ENCODE measurements around the gene UNKL.
A peak's percentile ranks its signal among the peaks of the same experiment; 100 is the strongest.

The UNKL gene

DNA sequence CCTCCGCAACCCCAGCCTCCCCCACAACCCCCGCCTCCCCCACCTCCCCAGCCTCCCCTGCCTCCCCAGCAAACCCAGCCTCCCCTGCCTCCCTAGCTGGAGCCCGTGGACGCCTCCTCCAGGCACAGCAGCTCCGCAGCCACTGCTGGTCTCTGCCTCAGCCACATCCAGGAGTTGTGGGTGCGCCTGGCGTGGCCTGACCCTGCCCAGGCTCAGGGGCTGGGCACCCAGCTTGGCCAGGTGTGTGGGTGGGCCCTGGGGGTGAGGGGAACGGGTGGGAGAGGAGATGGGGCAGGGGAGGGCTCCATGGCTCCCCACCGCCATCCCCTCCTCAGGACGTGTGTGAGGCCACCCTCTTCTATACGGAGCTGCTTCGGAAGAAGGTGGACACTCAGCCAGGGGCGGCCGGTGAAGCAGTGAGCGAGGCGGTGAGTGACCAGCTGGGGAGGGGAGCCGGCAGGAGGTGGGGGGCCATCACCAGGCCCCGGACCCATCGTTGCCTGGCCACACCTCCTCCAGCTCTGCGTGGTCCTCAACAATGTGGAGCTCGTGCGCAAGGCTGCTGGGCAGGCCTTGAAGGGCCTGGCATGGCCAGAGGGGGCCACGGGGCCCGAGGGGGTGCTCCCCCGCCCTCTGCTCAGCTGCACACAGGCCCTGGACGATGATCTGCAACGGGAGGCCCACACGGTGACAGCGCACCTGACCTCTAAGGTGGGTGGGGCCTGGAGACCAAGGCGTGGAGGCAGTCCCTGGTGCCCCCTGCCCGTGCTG, 68.7 kb downstream of the UNKL start:
- DNase-seq (ENCODE audit: low read depth), result no peak
- H3K4me3 ChIP-seq (ENCODE audit: low read depth, low read length), result no peak overlapping the region

DNA sequence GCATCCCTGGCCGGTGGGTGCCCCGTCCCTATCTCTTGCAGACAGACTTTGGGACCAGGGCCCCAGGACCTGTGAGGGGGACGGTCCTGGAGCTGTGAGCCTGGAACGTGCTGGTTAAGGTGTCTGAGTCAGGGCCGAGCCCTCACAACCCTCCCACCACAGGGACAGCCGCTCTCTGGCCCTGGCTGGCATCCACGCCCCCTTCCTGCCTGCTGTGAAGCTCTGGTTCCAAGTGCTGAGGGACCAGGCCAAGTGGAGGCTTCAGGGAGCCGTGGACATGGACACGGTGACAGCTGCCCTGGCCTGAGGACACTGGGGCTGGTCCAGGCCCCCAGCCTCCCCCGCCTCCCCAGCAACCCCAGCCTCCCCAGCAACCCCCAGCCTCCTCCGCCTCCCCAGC, 69.4 kb downstream of the UNKL start:
- no peak for DNase-seq (ENCODE audit: low read depth)
- H3K4me3 ChIP-seq (ENCODE audit: low read depth, low read length), result no peak overlapping the region

DNA sequence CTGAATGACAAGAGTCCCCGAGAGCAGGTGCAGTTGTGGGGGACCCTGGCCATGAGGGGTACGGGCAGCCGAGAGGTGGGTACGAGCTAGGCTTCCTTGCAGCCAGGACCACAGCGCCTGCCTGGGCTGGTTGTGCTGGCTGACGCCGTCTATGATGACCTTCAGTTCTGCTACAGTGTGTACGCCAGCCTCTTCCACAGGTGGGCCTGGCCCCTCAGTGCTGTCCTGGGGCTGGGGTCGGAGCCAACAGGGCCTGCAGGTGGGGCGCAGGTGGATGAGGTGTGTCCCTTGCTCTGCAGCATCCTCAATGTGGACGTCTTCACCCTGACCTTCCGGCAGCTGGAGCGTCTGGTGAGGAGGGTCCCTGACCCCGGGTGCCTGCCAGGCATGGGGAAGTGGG, 70.0 kb downstream of the UNKL start:
- no peak overlapping the region for H3K4me3 ChIP-seq (ENCODE audit: low read depth, low read length)
- DNase-seq (ENCODE audit: low read depth), result no peak

DNA sequence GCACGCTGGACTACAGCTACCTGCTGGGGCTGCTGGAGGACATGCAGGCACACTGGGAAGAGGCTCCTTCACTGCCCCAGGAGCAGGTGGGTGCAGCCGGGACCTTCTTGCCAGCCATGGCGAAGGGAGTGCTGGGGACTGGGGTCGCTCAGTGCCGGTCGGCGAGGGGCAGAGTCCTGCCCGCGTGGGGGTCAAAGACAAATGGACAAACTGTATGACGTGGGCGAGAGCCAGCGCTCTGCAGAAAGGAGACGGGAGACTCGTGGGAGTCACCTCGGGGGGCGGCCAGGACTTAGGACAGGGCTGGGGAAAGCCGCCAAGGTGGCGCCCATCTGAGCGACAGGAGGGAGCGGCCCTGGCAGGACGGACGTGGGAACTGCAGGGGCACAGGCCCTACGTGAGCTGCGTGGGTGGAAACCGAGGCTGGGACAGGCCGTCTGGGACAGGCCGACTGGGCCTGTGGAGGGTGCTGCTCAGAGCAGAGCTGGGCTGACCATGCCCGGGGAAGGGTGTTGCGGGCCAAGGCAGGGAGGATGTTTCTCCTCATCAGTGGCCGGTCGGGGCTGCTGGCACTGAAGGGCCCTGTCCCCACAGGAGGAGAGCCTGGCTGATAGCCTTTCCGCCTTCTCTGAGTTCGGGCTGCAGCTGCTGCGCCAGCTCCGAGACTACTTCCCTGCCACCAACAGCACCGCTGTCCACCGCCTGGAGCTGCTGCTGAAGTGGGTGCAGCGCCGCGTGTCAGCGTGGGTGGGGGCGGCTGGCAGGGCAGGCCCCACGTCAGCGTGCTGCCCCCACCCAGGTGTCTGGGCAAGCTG, 70.9 kb downstream of the UNKL start:
- H3K4me3 ChIP-seq (ENCODE audit: low read depth, low read length), result peak overlapping the region; percentile 29
- no peak for DNase-seq (ENCODE audit: low read depth)

DNA sequence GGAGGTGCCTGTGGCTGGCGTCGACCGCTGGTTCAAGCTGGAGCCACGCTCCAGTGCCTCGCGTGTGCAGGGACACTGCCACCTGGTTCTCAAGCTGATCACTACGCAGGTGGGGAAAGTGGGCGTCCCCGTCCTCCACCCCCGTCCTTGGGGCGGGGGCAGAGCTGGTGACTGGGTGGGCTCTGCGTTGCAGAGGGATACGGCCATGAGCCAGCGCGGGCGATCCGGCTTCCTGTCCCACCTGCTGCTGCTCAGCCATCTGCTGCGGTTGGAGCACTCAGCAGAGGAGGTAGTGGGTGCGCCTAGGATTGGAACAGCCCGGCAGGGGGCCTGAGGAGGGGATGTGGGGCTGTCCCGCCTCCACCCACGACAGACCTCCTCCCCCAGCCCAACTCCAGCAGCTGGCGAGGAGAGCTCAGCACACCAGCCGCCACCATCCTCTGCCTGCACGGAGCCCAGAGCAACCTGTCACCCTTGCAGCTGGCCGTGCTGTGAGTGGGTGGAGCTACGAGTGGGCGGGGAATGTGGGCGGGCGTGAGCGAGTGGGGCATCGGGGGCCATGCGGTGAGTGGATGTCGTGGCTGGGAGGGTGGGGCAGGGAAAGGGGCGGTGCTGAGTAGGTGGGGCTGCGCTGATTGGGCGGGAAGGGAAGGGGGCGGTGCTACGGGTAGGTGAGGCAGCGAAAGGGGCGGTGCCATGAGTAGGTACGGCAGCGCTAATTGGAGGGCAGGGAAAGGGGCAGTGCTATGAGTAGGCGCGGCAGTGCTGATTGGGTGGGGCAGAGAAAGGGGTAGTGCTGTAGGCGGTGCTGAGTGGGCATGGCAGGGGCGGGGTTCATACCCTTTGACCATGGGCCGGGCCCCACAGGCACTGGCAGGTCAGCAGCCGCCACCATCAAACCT, 71.7 kb downstream of the UNKL start:
- DNase-seq (ENCODE audit: low read depth), result peak; percentile 52
- H3K4me3 ChIP-seq (ENCODE audit: low read depth, low read length), result peak overlapping the region; percentile 29

DNA sequence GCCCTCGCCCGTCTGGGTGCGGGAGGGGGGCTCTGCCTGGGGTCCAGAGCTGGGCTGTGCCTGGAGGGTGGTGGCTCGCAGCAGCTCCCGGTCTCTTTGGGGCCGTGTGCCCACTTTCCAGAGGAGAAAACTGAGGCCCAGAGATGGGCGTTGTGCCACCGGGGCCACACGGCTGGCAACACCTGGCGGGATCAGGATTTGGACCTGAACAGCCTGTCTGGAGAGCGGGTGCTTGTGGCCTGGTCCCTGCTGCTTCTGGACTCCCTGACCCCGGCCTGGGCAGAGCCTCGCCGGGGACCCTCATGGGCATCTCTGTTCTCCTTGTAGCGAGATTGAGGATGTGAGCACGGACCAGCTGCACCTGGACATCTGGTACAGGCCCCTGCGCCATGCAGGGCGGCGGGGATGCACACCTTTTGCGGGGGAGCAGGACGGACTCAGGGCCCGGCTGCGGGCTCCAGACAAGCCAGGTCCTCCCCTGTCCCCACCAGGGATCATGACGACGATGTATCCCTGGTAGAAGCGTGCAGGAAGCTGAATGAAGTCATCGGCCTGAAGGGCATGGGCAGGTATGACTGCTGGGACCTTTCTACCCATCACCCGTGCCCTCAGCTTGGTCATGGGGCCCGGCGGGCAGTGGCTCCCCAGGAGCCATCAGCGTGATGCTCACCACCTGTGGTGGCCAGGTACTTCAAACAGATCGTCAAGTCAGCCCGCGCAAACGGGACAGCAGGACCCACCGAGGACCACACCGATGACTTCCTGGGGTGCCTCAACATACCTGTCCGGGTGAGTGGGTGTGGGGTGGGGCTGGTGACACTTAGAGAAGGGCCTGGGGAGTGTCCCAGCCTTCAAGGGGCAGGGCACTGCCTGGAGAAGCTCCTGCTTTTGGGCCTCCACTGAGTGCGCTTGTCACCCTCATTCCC, 72.7 kb downstream of the UNKL start:
- no peak overlapping the region for H3K4me3 ChIP-seq (ENCODE audit: low read depth, low read length)
- no peak for DNase-seq (ENCODE audit: low read depth)

DNA sequence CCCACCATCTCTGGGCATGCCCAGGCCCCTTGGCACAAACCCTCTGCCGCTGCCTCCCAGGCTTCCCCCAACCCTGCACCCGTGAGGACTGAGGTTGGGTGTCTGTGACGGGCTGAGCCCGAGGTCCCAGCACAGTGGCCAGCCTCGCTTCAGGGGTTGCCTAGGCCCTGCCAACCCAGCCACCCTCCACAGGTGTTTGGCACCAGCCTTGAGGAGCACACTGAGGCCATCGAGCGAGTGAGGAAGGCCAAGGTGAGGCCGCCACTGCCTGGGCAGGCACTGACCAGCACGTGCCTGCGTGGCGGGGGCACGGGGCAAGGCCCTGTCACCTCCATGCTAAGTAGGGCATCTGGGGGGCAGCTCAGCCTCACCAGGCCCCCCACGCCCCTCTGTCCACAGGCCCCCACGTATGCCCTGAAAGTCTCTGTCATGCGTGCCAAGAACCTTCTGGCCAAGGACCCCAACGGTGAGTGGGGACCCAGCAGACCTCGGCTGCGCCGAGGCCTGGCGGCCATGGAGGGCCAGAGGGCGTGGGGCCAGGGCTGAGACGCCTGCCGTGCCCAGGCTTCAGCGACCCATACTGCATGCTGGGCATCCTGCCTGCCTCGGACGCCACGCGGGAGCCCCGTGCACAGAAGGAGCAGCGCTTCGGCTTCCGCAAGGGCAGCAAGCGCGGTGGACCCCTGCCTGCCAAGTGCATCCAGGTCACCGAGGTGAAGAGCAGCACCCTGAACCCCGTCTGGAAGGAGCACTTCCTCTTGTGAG, 73.6 kb downstream of the UNKL start:
- H3K4me3 ChIP-seq (ENCODE audit: low read depth, low read length), result no peak overlapping the region
- no peak for DNase-seq (ENCODE audit: low read depth)

DNA sequence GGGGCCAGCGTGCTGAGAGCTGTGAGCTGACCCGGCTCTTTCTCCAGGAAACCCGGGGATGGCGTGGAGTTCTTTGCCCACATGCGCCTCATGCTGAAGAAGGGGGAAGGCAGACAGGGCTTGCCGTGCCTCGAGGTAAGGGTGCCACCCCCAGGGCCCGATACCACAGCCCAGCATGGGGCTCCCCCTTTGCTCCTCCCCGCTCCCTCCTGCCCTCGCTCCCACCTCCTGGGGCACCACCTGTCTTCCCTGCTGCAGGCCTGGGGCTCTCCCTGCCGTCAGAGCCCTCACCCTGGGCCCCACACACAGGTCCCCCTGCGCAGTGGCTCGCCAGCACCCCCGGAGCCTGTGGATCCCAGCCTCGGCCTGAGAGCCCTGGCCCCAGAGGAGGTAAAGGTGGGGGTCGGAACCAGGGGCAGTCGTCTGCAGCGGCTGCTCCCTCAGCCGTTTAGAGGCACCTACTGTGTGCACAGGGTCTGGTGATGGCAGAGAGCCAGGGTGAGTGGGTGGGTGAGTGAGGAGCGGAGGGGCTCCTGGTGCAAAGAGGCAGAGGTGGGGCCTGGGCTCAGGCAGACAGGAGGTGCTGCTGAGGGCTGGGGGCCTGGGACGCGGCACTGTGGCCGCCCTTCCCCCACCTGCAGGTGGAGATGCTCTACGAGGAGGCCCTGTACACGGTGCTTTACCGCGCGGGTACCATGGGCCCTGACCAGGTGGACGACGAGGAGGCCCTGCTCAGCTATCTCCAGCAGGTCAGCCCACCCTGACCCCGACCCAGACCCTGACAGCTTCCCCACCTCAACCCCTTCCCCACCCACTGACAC, 75.4 kb downstream of the UNKL start:
- no peak for DNase-seq (ENCODE audit: low read depth)
- no peak overlapping the region for H3K4me3 ChIP-seq (ENCODE audit: low read depth, low read length)

DNA sequence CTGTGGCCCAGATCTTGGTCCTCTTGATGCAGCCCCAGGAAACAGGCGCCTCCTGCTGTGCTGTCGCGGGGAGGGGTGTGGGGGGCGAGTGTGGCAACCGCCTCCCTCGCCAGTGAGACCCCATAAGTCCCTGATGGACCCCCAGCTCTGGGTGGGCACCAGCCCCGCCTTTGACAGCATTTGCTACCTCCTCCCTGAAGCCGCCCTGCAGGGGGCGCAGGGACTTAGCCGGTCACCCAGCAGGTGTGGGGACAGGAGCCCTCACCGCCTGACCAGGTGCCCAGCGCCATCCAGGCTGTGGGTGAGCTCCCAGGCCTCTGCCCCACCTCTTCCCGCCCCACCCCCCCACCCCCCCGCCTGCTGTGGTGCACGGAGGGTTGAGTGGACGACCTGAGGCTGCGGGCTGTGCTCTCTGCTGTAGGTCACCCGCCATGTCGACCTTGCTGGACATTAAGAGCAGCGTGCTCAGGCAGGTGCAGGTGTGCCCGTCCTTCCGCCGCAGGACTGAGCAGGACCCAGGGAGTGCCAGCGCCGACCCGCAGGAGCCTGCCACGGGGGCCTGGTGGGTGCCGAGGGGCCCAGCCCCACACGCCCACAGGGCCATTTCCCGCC, 76.3 kb downstream of the UNKL start:
- H3K4me3 ChIP-seq (ENCODE audit: low read depth, low read length), result no peak overlapping the region
- no peak for DNase-seq (ENCODE audit: low read depth)

DNA sequence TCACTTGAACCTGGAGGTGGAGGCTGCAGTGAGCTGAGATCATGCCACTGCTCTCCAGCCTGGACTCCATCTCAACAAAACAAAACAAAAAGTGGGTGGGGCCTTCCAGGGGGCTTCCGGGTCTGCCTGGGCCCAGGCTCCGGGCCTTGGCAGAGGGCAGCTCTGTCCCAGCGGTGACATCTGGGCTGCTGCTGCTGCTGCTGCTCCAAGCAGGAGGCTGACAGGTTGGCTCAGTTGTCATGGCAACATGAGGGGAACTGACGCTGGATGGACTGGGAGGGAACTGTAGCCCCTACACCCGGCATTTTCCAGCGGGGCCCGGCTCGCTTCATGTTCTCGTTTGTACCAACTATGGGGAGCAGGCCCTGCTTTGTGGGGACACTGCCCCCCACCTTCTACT, 77.0 kb downstream of the UNKL start:
- H3K4me3 ChIP-seq (ENCODE audit: low read depth, low read length), result no peak overlapping the region
- DNase-seq (ENCODE audit: low read depth), result no peak

DNA sequence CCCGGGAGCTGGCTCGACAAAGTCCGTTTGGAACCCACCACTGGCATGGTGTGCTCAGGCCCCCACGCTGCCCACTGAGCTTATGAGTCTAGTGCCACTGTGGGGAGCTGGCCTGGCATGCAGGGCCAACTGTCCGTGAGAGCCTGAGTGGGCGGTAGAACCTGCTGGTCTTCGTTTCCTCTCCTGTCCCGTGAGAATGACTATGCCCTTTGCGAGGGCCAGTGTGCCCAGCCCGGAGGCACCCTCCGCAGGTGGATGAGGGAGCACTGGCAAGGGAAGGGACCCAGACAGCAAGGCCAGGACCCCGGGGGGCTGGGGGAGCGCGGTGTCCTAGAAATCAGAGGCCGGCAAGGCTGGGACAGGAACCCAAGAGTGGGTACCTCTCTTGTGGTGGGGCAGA, 77.9 kb downstream of the UNKL start:
- no peak for DNase-seq (ENCODE audit: low read depth)
- no peak overlapping the region for H3K4me3 ChIP-seq (ENCODE audit: low read depth, low read length)

DNA sequence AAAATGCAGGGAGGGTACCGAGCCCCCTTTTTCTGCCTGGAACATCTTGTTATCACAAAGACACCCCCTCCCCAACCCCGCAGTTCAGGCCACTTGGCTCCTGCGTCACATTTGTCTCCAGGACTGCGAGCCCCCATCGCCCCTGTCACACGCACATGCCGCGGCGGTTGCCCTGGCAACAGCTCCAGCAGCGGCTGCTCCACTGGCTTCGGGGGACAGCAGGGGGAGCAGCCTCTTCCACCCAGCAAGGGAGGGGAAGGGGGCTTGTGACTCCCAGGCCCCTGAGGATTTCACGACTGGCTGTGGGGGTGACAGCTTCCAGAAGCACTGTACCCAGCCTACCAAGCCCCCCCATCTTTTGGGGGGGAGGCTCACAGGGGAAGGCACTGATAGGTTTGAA, 78.5 kb downstream of the UNKL start:
- DNase-seq (ENCODE audit: low read depth), result no peak
- H3K4me3 ChIP-seq (ENCODE audit: low read depth, low read length), result no peak overlapping the region

DNA sequence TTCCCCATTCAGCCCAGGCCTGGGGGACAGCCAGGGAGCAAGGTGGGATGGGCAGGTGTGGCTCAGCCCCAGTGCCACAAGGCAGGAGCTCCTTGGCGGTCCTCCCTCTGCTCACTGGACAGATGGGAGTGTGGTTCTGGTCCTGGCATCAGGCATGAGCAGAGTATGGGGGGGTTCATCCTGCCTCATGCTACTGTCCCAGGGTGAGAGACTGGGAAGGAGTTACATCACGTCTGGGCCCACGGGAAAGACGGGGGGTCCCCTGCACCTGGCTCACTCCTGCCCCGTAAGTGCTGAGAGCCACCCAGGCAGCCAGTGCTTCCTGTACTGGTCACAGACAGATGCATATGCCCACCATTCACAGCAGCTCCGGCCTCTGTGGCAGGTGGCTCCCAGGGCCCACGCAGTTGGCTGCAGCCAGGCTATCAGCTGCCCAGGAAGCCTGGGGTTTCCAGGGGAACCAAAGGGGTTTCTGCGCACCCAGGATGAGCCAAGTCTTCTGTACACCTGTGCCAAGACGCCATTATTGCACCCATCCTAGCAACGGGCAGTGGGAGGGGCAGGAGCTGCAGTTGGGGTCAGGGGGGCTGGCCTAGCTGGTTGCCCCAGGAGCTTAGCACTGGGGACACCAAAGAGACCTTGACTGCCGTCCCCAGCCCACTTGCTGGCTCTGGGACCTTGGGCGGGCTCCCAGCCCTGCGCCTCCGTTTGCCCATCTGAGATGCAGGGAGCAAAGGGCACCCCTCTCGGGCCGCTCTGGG, 79.1 kb downstream of the UNKL start:
- DNase-seq (ENCODE audit: low read depth), result no peak

DNA sequence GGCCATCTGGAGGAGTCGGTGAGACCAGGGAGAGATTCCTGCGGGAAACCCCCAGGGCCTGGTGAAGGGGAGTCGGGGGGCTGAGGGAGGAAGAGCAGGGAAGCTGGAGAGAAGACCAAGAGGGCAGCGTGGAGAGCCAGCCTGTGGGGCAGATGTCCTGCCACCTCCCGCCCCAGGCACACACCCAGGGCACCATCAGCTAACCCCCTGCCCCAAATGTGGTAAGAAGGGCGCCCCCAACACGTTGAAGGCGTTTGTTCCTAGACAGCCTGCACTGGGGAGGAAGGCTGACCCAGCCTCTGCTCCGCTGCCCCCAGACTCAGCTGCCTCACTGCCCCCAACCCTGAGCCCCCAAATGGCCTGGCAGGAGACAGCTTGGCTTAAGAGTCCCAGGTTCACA, 79.8 kb downstream of the UNKL start:
- no peak overlapping the region for H3K4me3 ChIP-seq (ENCODE audit: low read depth, low read length)
- no peak for DNase-seq (ENCODE audit: low read depth)

More for the DNA sequence above, 79.1 kb downstream of the UNKL start:
- H3K4me3 ChIP-seq (ENCODE audit: low read depth, low read length), result no peak overlapping the region

DNA sequence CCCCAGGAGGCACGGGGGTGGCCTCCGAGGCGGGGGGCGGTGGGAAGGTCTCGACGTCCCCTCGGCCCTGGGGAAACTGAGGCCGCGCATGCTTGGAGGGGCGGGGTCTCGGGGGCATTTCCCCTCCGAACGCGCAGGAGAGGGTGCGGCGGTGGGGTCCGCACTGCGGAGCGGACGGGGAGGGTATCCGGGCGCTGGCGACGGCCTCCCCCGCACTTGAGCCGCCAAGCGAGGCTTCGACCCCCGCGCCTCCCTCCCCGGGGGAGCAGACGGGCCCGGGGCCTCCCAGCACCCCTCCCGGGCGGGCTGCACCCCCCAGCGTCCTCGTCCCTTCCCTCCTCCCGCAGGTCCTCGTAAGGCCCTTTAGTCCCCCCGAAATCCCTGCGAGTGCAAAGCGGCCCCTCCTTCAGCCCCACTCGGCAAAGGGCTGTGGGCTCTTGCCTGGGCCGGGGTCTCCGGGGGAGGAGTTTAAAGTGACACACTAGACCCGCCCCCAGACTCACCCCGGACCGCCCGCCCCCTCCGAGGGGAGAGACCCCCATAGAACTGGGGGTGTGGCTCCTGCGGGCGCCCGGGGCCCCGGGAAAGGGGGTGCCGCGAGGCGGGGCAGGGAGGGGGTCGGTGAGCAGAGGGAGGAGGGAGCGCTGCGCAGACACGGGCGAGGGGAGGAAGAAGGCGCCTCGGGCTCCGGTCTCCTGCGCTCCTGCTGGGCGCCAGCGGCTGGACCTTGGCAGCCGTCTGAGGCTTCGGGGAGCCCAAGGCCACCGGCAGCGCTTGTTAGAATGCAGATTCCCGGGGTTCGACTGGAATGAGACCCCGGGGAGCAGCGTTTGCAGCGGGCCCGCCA, 80.4 kb downstream of the UNKL start:
- no peak for DNase-seq (ENCODE audit: low read depth)
- H3K4me3 ChIP-seq (ENCODE audit: low read depth, low read length), result peak overlapping the region; percentile 20
